HG02588 (cell line): ENCODE results near the gene GMEB2.
A peak's percentile ranks its signal among the peaks of the same experiment; 100 is the strongest.
"Not testable (repeated sequence)": the region's sequence is repeated elsewhere in the genome, so short reads cannot be mapped to it uniquely, and the experiment has no call there.

ENCODE experiments used
- ATAC-seq: cut with Tn5 transposase; IDR thresholded peaks from one replicate; pipeline ENCODE4 v1.9.1; 2021; ENCODE audit warnings: mild to moderate bottlenecking, moderate library complexity; ENCODE audit not compliant: unreplicated experiment

Gene GMEB2

GRCh38 chr20:63657260-63657936 is 30.5 kb upstream of the GMEB2 start:
- ATAC-seq, result no peak

DNA sequence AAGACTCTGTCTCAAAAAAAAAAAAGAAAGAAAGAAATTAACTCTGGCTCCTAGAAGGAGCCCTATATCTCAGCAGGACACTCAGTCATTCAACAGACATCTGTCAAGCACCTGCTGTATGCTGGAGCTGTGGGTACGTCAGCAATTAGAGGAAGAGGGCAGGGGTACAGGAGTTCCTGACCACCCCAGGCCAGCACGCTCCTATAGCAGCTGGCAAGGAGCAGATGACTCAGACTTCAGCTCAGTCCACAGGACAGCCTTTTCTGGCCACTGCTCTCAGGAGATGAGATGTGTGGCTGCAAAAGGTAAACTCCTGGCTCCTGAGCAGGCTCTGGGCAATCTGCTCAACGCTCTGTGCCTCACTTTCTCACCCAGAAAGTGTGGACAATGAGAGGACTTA is 29.6 kb upstream of the GMEB2 start:
- no peak for ATAC-seq

DNA sequence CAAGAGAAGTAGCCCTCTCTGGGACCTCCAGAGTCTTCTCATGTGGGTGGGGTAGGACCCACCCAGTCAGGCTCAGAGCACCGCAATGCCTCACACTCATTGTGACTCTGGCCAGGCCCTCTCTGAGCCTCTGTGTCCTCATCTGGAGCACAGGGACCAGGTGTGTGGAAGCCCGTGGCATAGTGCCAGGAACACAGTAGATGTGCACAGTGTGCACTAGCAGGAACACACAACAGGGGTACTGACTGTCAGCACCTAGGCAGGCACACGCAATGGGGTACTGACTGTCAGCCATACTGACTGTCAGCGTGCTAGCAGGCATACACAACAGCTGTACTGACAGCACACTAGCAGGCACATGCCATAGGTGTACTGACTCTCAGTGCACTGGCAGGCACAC is 28.3 kb upstream of the GMEB2 start:
- no peak for ATAC-seq

GRCh38 chr20:63653974-63654668 is 27.2 kb upstream of the GMEB2 start:
- no peak for ATAC-seq

GRCh38 chr20:63653041-63653973 is 26.4 kb upstream of the GMEB2 start, which contains the start of gene STMN3:
Gene STMN3 (minus strand): TSS chr20:63653424. CDS start chr20:63653345, 79 bp downstream.
- no peak for ATAC-seq

GRCh38 chr20:63652192-63652980 is 25.5 kb upstream of the GMEB2 start:
- no peak for ATAC-seq

GRCh38 chr20:63651942-63652191 is 25.0 kb upstream of the GMEB2 start:
- no peak for ATAC-seq

DNA sequence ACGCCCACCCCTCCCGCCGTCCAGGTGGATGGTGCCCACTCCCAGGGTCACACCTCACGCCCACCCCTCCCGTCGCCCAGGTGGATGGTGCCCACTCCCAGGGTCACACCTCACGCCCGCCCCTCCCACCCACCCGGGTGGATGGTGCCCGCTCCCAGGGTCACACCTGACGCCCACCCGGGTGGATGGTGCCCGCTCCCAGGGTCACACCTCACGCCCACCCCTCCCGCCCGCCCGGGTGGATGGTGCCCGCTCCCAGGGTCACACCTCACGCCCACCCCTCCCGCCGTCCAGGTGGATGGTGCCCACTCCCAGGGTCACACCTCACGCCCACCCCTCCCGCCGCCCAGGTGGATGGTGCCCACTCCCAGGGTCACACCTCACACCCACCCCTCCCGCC is 23.6 kb upstream of the GMEB2 start:
- ATAC-seq, result not testable (repeated sequence)

- no peak for ATAC-seq
Measured at GRCh38 chr20:63648895-63649589, 22.1 kb upstream of the GMEB2 start.

GRCh38 chr20:63648190-63648589 is 21.3 kb upstream of the GMEB2 start:
- no peak for ATAC-seq

- ATAC-seq, result no peak
Measured at GRCh38 chr20:63645218-63645617, 18.3 kb upstream of the GMEB2 start.

DNA sequence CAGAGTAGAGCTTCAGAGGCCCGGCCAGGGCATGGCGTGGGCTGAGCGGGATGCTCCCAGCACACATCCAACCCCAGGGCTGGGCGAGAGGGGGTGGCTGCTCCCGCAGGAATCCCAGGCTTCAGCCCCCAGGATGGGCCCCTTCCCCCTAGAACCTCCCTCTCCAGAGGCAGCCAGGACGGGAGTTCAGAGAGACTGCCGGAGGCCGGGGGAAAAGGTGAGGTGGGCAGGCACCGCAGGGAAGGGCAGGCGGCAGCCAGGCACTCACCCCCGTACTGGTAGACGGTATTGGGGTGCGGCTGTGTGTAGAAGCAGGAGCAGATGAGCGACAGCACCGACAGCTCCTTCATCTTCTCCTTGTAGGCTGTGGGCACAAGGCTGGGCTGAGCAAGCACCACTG is 17.0 kb upstream of the GMEB2 start:
- no peak for ATAC-seq

- no peak for ATAC-seq
Measured at GRCh38 chr20:63643499-63643898, 16.6 kb upstream of the GMEB2 start.

GRCh38 chr20:63642527-63643247 is 15.8 kb upstream of the GMEB2 start:
- no peak for ATAC-seq

GRCh38 chr20:63641792-63642523 is 15.1 kb upstream of the GMEB2 start:
- ATAC-seq, result peak; percentile 62

DNA sequence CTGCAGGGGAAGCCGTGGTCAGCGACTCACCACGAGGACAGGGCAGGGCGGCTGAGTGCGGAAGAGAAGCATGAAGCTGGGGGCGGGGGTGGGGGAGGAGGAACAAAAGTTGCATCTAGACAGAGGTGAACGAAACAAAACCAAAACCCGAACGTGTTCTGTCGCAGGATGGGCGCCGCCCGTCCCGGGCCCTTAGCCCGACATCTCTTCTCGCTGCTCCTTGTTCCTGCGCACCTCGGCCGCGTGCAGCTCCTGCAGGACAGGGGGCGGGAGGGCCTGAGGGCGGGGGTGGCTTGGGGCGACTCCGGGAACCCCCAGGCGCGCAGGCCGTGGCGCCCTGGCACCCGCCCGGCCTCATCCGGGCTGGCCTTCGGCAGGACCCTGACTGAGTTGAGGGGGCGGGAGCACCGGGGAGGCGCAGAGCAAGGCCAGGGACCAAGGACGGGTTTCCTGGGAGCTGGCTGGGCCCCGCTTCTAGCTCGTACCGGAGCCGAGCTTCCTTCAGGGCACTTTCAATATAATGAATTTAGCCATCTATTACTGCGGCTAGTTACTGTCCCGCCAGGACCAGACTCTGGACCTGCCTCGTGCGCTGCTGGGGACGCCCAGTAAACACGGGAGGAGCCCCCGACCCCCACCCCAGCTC is 14.4 kb upstream of the GMEB2 start:
- ATAC-seq, result peak; percentile 24

- ATAC-seq, result not testable (repeated sequence)
Measured at GRCh38 chr20:63640686-63641085, 13.8 kb upstream of the GMEB2 start.

DNA sequence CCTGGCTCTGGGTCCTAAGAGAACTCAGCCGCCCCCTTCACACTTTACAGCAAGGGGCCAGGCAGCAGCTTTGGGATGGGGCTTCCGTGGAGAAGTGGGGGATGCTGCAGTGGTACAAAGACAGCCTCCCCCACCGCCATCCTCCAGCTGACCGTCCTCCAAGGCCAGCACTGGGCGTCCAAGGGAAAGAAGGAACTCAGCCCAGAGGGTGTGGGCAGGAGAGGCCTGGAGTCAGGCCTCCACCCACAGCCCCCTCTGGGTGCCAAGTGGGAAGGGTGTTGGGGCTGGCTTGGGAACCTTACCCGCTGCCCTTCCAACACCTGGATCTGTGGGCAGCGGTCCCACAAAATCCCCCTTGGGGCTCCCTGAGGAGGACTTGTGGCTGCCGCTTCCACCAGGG is 13.2 kb upstream of the GMEB2 start:
- ATAC-seq, result no peak
